Measurements from ENCODE around the gene SPP1.

SPP1 gene

DNA sequence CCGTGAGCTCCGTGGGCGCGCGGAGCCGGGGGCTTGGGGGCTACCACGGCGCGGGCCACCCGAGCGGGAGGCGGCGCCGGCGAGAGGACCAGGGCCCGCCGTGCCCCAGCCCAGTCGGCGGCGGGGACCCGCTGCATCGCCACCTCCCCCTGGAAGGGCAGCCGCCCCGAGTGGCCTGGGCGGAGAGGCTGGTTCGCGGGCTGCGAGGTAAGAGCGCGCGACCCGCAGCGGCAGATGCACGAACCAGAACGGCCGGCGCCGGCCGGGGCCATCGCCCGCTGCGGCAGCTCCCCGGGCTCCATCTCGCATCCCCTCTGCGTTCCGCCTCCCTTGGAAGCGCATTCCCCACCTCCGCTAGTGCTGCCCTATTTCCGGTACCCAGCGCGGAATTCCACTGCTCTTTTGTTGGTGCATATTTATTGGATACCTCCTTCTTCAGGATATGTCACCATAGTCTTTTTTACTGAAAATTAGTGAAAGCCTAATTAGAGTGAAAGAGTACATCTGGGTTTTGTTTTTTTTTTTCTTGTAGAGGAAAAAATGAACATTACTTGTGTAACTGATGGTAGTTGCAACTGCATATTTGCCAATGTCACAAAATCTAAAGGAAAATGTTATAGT lies 32.7 kb downstream of the SPP1 start:
- peak overlapping the region; percentile 77 for H3K4me2 ChIP-seq (ENCODE audit: insufficient read depth, low read length)
- TF ChIP-seq EZH2 (IDR thresholded peaks at IDR 0.05; ENCODE audit: borderline replicate concordance, low read depth, low read length, severe bottlenecking) = no peak
- TF ChIP-seq, protein P1, sequence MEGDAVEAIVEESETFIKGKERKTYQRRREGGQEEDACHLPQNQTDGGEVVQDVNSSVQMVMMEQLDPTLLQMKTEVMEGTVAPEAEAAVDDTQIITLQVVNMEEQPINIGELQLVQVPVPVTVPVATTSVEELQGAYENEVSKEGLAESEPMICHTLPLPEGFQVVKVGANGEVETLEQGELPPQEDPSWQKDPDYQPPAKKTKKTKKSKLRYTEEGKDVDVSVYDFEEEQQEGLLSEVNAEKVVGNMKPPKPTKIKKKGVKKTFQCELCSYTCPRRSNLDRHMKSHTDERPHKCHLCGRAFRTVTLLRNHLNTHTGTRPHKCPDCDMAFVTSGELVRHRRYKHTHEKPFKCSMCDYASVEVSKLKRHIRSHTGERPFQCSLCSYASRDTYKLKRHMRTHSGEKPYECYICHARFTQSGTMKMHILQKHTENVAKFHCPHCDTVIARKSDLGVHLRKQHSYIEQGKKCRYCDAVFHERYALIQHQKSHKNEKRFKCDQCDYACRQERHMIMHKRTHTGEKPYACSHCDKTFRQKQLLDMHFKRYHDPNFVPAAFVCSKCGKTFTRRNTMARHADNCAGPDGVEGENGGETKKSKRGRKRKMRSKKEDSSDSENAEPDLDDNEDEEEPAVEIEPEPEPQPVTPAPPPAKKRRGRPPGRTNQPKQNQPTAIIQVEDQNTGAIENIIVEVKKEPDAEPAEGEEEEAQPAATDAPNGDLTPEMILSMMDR (IDR thresholded peaks at IDR 0.05; ENCODE audit: borderline replicate concordance, extremely low read depth, low read length, poor library complexity, severe bottlenecking) = no peak
- peak; percentile 51 for DNase-seq
- no peaks in the 10 kb centered on the region for H3K9me3 ChIP-seq (ENCODE audit: insufficient read depth, low read length, severe bottlenecking)
- ATAC-seq (ENCODE audit: insufficient read depth, low read depth) = peak; percentile 57
- peaks cover 8% of the 10 kb centered on the region for H3K27me3 ChIP-seq (ENCODE audit: insufficient read depth, low read length, poor library complexity)
- H3K36me3 ChIP-seq (ENCODE audit: insufficient read depth, low read length) = no peaks in the 10 kb centered on the region
- H4K20me1 ChIP-seq (ENCODE audit: insufficient read depth, low read length) = peaks cover 30% of the 10 kb centered on the region
- peaks cover 33% of the 10 kb centered on the region for H3K4me1 ChIP-seq (ENCODE audit: insufficient read depth, low read length)
- peak overlapping the region; percentile 76 for H2AFZ ChIP-seq (ENCODE audit: low read depth, low read length)
- peaks cover 55% of the 10 kb centered on the region for H3K79me2 ChIP-seq (ENCODE audit: insufficient read depth, low read length)
- peak overlapping the region; percentile 58 for H3K27ac ChIP-seq (ENCODE audit: low read length)
- H3K9ac ChIP-seq (ENCODE audit: low read depth, low read length) = peak overlapping the region; percentile 81
- H3K4me3 ChIP-seq (ENCODE audit: low read depth in 1 of 2, low read length in 2 of 2) = peak overlapping the region; percentile 60 to 82

DNA sequence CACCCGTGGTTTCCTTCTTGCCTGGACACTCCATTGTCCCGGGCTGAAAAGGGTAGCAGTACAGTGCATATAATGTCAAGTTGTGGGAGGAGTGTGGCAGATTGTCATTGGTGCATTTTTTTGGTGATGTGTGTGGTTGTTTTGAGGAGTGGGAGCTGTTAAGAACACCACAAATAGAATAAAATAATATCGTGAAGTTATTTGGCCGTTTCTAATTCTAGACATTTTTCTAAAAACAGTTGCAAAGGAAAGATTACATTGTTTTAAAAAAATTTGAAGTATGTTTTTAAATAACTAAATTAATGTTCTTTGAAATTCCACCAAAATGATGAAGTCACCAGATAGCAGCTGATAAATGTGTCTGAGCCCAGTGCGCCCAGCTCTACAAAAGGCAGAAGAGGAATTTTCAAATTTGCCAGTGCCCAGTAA lies 33.2 kb downstream of the SPP1 start:
- TF ChIP-seq EZH2 (IDR thresholded peaks at IDR 0.05; ENCODE audit: borderline replicate concordance, low read depth, low read length, severe bottlenecking) = no peak
- TF ChIP-seq, protein P1 (IDR thresholded peaks at IDR 0.05; ENCODE audit: borderline replicate concordance, extremely low read depth, low read length, poor library complexity, severe bottlenecking) = no peak
- Histone ChIP-seq H3K4me1 (ENCODE audit: insufficient read depth, low read length) (peaks cover 33% of the 10 kb centered on the region), H3K27me3 (ENCODE audit: insufficient read depth, low read length, poor library complexity) (peaks cover 8% of the 10 kb centered on the region), H3K4me3 (ENCODE audit: low read depth in 1 of 2, low read length in 2 of 2) (peak overlapping the region; percentile 60 to 82), H3K9ac (ENCODE audit: low read depth, low read length) (peak overlapping the region; percentile 81), H4K20me1 (ENCODE audit: insufficient read depth, low read length) (peaks cover 33% of the 10 kb centered on the region), H3K9me3 (ENCODE audit: insufficient read depth, low read length, severe bottlenecking) (no peaks in the 10 kb centered on the region), H3K36me3 (ENCODE audit: insufficient read depth, low read length) (no peaks in the 10 kb centered on the region), H2AFZ (ENCODE audit: low read depth, low read length) (peak overlapping the region; percentile 76), H3K4me2 (ENCODE audit: insufficient read depth, low read length) (peak overlapping the region; percentile 77), H3K27ac (ENCODE audit: low read length) (peak overlapping the region; percentile 58; the same call in 1 of the 2 replicates), H3K79me2 (ENCODE audit: insufficient read depth, low read length) (peaks cover 61% of the 10 kb centered on the region)
- ATAC-seq (ENCODE audit: insufficient read depth, low read depth) (peak; percentile 41; the same call in 1 of the 3 replicates), DNase-seq (no peak)

DNA sequence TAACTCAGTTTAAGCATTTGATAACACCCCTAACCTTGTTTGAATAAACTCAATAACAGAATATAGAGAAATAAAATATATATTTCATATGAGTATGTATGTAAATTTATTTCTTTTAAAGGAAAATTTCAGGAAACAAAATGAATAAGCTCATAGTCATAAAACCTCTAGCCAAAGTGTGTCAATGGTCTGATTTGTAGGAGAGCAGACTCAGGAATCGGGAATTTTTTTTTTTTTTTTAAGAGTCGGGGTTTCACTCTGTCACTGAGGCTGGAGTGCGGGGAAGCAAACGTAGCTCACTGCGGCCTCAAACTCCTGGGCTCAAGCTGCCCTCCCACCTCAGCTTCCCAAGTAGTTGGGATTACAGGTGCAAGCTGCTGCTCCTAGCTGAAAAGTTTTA lies 34.4 kb downstream of the SPP1 start:
- peaks cover 8% of the 10 kb centered on the region for H3K27me3 ChIP-seq (ENCODE audit: insufficient read depth, low read length, poor library complexity)
- no peak overlapping the region for H3K9ac ChIP-seq (ENCODE audit: low read depth, low read length)
- peaks cover 71% of the 10 kb centered on the region for H3K79me2 ChIP-seq (ENCODE audit: insufficient read depth, low read length)
- H2AFZ ChIP-seq (ENCODE audit: low read depth, low read length) = no peak overlapping the region
- H4K20me1 ChIP-seq (ENCODE audit: insufficient read depth, low read length) = peaks cover 40% of the 10 kb centered on the region
- peak overlapping the region; percentile 77 for H3K4me2 ChIP-seq (ENCODE audit: insufficient read depth, low read length)
- H3K4me1 ChIP-seq (ENCODE audit: insufficient read depth, low read length) = peaks cover 33% of the 10 kb centered on the region
- no peaks in the 10 kb centered on the region for H3K36me3 ChIP-seq (ENCODE audit: insufficient read depth, low read length)
- TF ChIP-seq, protein P1 (IDR thresholded peaks at IDR 0.05; ENCODE audit: borderline replicate concordance, extremely low read depth, low read length, poor library complexity, severe bottlenecking) = no peak
- no peak for TF ChIP-seq EZH2 (IDR thresholded peaks at IDR 0.05; ENCODE audit: borderline replicate concordance, low read depth, low read length, severe bottlenecking)
- peak overlapping the region in 1 of 2 experiments; percentile 82; a peak in 1 of 4 replicates for H3K4me3 ChIP-seq (ENCODE audit: low read depth in 1 of 2, low read length in 2 of 2)
- no peak for ATAC-seq (ENCODE audit: insufficient read depth, low read depth)
- no peak for DNase-seq
- H3K27ac ChIP-seq (ENCODE audit: low read length) = no peak overlapping the region
- H3K9me3 ChIP-seq (ENCODE audit: insufficient read depth, low read length, severe bottlenecking) = no peaks in the 10 kb centered on the region
